Thymus (tissue), 11 donors: ENCODE data around the gene ADD3. TPM values are rescaled to one million over a fixed set of nuclear protein-coding genes. Genes with fewer than 3 reads are reported as not detected.

Source experiments
- DNase-seq, 9 donors: peaks; one replicate each; pipeline ENCODE4 v3.0.0-alpha.2; 2013; ENCODE audit warnings: low spot score in 9 of 9, low read depth in 6 of 9, missing footprints in 1 of 9
- H3K27ac ChIP-seq, 2 donors: one replicate each; pipeline ENCODE4 v1.5.1; 2013; ENCODE audit warnings: control low read depth in 1 of 2, low read depth in 1 of 2, low read length in 1 of 2, mild to moderate bottlenecking in 1 of 2, moderate library complexity in 1 of 2
- H3K27me3 ChIP-seq, 2 donors: one replicate each; pipeline ENCODE4 v1.5.1; 2013; ENCODE audit warnings: low read length in 1 of 2; ENCODE audit not compliant: control insufficient read depth in 2 of 2, insufficient read depth in 1 of 2
- H3K36me3 ChIP-seq, 2 donors: one replicate each; pipeline ENCODE4 v1.5.1; 2013; ENCODE audit warnings: low read length in 1 of 2, mild to moderate bottlenecking in 1 of 2, moderate library complexity in 1 of 2; ENCODE audit not compliant: control insufficient read depth in 2 of 2, insufficient read depth in 2 of 2
- H3K4me1 ChIP-seq, 2 donors: one replicate each; pipeline ENCODE4 v1.5.1; 2013; ENCODE audit warnings: low read length in 2 of 2; ENCODE audit not compliant: control insufficient read depth in 2 of 2, insufficient read depth in 2 of 2
- H3K4me3 ChIP-seq, 2 donors: one replicate each; pipeline ENCODE4 v1.5.1; 2013; ENCODE audit warnings: low read length in 2 of 2, control low read depth in 1 of 2, mild to moderate bottlenecking in 1 of 2
- H3K9me3 ChIP-seq, 2 donors: one replicate each; pipeline ENCODE4 v1.5.1; 2013; ENCODE audit warnings: low read length in 1 of 2, mild to moderate bottlenecking in 1 of 2; ENCODE audit not compliant: control insufficient read depth in 2 of 2, insufficient read depth in 1 of 2
- WGBS: extraction: QIAGEN DNeasy Blood & Tissue Kit; methylation state at CpG from one replicate; pipeline ENCODE4 v1.1.7; 2013; 5-methylcytosine and 5-hydroxymethylcytosine counted together
- polyA plus RNA-seq: library from polyadenylated mRNA; stranded (reverse); fragments of 200-250 nt; gene quantifications from one replicate; pipeline ENCODE4 v1.2.3, GENCODE V29; 2013
- total RNA-seq: library from RNA; stranded (reverse); fragments of 120-200 nt; gene quantifications from one replicate; pipeline ENCODE4 v1.2.4, GENCODE V29; 2013
- donor health status: healthy.

Gene ADD3
- total and polyA plus RNA-seq, 2 donors = 112 to 217 TPM

- DNase-seq = peak in 8 of 9 donors; percentile 48 to 85 (median 61)
- H3K36me3 ChIP-seq = peaks cover 0 to 10% of the 10 kb centered on the region in 2 donors
- H3K27ac ChIP-seq = no peak overlapping the region
- 73% methylated on average over 5 of the region's 5 CpGs for WGBS
- H3K4me3 ChIP-seq = no peak overlapping the region
- no peaks in the 10 kb centered on the region for H3K4me1 ChIP-seq
- no peaks in the 10 kb centered on the region for H3K9me3 ChIP-seq
- H3K27me3 ChIP-seq = no peaks in the 10 kb centered on the region
These were observed 130.5 kb downstream of the ADD3 start for GRCh38 chr10:110138197-110138812.

GRCh38 chr10:110141185-110141584 is 133.4 kb downstream of the ADD3 start:
- no peak for DNase-seq
- 54% methylated on average over 1 of the region's 1 CpG for WGBS
- no peak overlapping the region for H3K4me3 ChIP-seq
- no peak overlapping the region for H3K27ac ChIP-seq
- no peaks in the 10 kb centered on the region for H3K36me3 ChIP-seq
- H3K4me1 ChIP-seq = no peaks in the 10 kb centered on the region
- H3K27me3 ChIP-seq = no peaks in the 10 kb centered on the region
- no peaks in the 10 kb centered on the region for H3K9me3 ChIP-seq

DNA sequence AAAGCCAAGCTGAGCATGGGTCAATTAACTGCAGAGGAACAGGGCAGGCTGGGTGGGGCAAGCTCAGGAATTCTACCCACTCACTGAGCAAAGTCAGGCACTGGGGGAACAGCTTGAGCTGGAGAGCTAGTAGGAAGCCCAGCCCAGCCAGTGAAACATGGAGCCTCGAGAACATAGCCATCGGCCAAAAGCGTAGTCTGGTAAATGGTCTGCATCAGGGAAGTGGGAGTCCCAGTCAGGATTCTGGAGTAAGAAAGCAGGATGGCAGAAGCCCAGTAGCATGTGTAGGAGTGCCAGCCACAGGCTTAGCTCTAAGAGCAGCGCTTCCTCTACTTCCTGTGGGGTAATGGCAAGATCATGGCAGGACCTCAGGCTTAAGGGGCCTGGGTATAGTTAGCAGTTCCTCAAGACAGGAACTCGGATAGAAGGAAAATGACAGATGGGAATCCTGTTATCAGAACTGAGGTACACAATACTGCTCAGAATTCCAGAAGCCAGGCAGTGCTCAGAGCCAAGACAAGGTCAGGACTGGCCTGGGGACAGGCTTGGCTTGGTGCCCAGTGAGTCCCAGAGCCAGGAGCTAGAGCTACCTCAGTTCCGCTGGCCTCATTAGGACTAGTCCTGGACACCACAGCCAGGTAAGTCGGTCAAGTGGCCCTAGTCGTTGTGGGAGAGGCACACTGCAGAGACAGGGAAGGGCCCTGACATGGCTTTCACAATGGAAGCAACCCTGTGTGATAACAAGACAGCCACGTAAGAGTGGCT is 134.3 kb downstream of the ADD3 start:
- no peaks in the 10 kb centered on the region for H3K9me3 ChIP-seq
- no peak for DNase-seq
- no peaks in the 10 kb centered on the region for H3K4me1 ChIP-seq
- H3K4me3 ChIP-seq = no peak overlapping the region
- no peak overlapping the region for H3K27ac ChIP-seq
- no peaks in the 10 kb centered on the region for H3K36me3 ChIP-seq
- 85% methylated on average over 9 of the region's 9 CpGs for WGBS
- no peaks in the 10 kb centered on the region for H3K27me3 ChIP-seq

DNA sequence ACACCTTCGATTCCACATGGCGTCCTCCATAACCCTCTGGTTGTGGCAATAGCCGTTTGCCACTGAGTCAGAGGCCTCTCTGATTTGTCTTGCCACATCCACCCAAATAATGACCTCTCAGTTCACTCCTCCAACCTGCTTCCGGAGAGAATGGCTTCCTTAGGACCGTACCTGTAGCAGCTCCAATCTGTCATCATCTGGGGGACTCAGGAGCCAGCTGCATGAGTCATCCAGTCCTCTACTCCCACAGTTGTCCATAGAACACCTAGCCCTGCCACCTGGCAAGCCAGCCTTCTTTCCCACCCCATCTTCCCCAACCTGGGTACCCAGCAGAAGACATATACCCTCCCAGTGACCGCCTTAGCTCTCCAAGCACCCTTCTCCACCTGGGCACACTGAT is 135.2 kb downstream of the ADD3 start:
- H3K27ac ChIP-seq = no peak overlapping the region
- peaks cover 0 to 2% of the 10 kb centered on the region in 2 donors for H3K27me3 ChIP-seq
- H3K4me1 ChIP-seq = peaks cover 0 to 2% of the 10 kb centered on the region in 2 donors
- H3K4me3 ChIP-seq = no peak overlapping the region
- WGBS = 97% methylated on average over 6 of the region's 6 CpGs
- no peaks in the 10 kb centered on the region for H3K36me3 ChIP-seq
- DNase-seq = no peak
- no peaks in the 10 kb centered on the region for H3K9me3 ChIP-seq

- Histone ChIP-seq H3K27ac (no peak overlapping the region), H3K27me3 (peaks cover 0 to 7% of the 10 kb centered on the region in 2 donors), H3K4me1 (peaks cover 0 to 3% of the 10 kb centered on the region in 2 donors), H3K36me3 (no peaks in the 10 kb centered on the region), H3K4me3 (no peak overlapping the region), H3K9me3 (no peaks in the 10 kb centered on the region)
- WGBS = 97% methylated on average over 1 of the region's 1 CpG
- no peak for DNase-seq
These were observed 136.7 kb downstream of the ADD3 start for GRCh38 chr10:110144507-110144906.

GRCh38 chr10:110147961-110148360 is 140.2 kb downstream of the ADD3 start:
- 38% methylated on average over 8 of the region's 8 CpGs for WGBS
- Histone ChIP-seq H3K36me3 (no peaks in the 10 kb centered on the region), H3K27me3 (peaks cover 0 to 40% of the 10 kb centered on the region in 2 donors), H3K4me3 (no peak overlapping the region), H3K9me3 (peaks cover 0 to 4% of the 10 kb centered on the region in 2 donors), H3K27ac (no peak overlapping the region), H3K4me1 (peaks cover 0 to 5% of the 10 kb centered on the region in 2 donors)
- peak in 1 of 9 donors; percentile 33 for DNase-seq

- no peaks in the 10 kb centered on the region for H3K36me3 ChIP-seq
- peaks cover 0 to 5% of the 10 kb centered on the region in 2 donors for H3K4me1 ChIP-seq
- 97% methylated on average over 8 of the region's 8 CpGs for WGBS
- no peak overlapping the region for H3K27ac ChIP-seq
- DNase-seq = no peak
- no peak overlapping the region for H3K4me3 ChIP-seq
- H3K9me3 ChIP-seq = peaks cover 0 to 4% of the 10 kb centered on the region in 2 donors
- H3K27me3 ChIP-seq = peaks cover 0 to 49% of the 10 kb centered on the region in 2 donors
These were observed 141.5 kb downstream of the ADD3 start for GRCh38 chr10:110149259-110149658.

DNA sequence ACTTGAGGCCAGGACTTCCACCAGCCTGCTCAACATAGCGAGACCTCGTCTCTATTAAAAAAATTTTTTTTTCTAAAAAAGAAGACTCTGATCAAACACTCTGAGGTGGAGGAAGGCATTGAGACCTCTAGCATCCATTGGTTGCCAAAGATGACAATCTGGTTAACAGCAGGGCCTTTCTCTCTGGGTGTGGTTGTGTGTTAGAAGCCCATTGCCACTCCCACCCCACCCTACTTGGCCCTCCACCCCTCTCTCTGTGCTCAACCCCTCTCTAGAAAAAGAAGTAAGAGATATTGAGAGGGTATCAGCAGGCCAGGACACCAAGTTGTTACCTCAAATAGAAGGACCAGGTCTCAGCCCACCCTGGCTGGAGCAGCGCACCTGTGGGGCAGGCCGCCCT is 142.3 kb downstream of the ADD3 start:
- DNase-seq = no peak
- Histone ChIP-seq H3K4me3 (no peak overlapping the region), H3K27ac (no peak overlapping the region), H3K27me3 (peaks cover 0 to 53% of the 10 kb centered on the region in 2 donors), H3K4me1 (peaks cover 0 to 5% of the 10 kb centered on the region in 2 donors), H3K36me3 (no peaks in the 10 kb centered on the region), H3K9me3 (peaks cover 0 to 4% of the 10 kb centered on the region in 2 donors)
- 98% methylated on average over 4 of the region's 4 CpGs for WGBS

- DNase-seq = no peak
- Histone ChIP-seq H3K27ac (no peak overlapping the region), H3K4me1 (peaks cover 0 to 5% of the 10 kb centered on the region in 2 donors), H3K9me3 (peaks cover 0 to 4% of the 10 kb centered on the region in 2 donors), H3K36me3 (no peaks in the 10 kb centered on the region), H3K4me3 (no peak overlapping the region), H3K27me3 (peaks cover 0 to 59% of the 10 kb centered on the region in 2 donors)
- 96% methylated on average over 6 of the region's 6 CpGs for WGBS
These were observed 143.2 kb downstream of the ADD3 start for GRCh38 chr10:110150981-110151380.
